OCI-LY7 (cell line): Measurements from ENCODE around the gene GBA2.

Experiments used
- EZH2phosphoT487 ChIP-seq: fragments of 200-600 bp; sonication (generic); IDR thresholded peaks from 2 replicates; pipeline ENCODE4 v1.6.1; 2018; ENCODE audit warnings: low read depth, borderline replicate concordance, mild to moderate bottlenecking, mixed run types, antibody characterized with exemption, low read length, moderate library complexity, mixed read lengths
- TF ChIP-seq, protein P1 (sequence below): fragments of 200-600 bp; sonication (generic); conservative IDR thresholded peaks from 2 replicates; pipeline ENCODE4 v1.5.1; 2014; ENCODE audit warnings: mild to moderate bottlenecking, antibody characterized with exemption, low read length, moderate library complexity, mixed read lengths

DNA sequence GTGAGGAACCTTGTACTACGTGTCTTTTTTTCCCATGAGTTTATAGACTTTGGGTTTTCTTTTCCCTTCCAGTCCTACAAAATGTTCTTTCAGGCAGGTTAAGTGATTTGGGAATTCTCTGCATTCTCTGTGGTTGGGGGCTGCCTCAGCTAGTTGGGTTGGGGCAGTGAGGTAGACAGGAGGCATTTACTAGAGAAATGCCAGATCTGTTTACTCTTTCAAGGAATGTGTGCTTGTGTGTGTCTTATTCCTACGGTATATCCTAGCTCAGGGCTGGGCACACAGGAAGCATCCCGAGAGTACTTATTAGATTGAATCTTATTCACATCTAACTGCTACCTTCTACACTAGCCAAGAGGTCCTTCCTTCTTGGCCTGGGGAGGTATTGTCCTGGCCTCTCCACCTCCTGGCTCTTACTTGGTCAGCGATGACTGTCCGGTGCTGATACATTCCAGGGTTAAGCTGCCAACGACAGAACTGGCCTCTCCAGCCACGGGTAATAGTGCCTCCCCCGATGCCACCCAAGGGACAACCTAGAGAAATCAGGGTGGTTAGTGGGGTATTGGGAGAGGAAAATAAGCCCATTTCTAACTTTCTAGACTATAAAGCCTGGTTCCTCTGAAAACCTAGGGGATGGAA, 5.0 kb downstream of the GBA2 start:
- TF ChIP-seq, protein P1, sequence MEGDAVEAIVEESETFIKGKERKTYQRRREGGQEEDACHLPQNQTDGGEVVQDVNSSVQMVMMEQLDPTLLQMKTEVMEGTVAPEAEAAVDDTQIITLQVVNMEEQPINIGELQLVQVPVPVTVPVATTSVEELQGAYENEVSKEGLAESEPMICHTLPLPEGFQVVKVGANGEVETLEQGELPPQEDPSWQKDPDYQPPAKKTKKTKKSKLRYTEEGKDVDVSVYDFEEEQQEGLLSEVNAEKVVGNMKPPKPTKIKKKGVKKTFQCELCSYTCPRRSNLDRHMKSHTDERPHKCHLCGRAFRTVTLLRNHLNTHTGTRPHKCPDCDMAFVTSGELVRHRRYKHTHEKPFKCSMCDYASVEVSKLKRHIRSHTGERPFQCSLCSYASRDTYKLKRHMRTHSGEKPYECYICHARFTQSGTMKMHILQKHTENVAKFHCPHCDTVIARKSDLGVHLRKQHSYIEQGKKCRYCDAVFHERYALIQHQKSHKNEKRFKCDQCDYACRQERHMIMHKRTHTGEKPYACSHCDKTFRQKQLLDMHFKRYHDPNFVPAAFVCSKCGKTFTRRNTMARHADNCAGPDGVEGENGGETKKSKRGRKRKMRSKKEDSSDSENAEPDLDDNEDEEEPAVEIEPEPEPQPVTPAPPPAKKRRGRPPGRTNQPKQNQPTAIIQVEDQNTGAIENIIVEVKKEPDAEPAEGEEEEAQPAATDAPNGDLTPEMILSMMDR = no peak
- no peak for TF ChIP-seq EZH2phosphoT487
